Coronary artery (tissue), 2 donors: ENCODE data around the gene RTP5.

ENCODE experiments used
- DNase-seq: peaks from one replicate; pipeline ENCODE4 v3.0.0-alpha.2; 2017; ENCODE audit warnings: low spot score
- H3K27ac ChIP-seq, 2 donors: fragments of 200-600 bp; sonication (generic); one replicate each; pipeline ENCODE4 v1.5.1; 2016 to 2019
- H3K4me3 ChIP-seq: fragments of 200-600 bp; sonication (generic); 2 replicates; pipeline ENCODE4 v1.5.1; 2016; ENCODE audit warnings: mild to moderate bottlenecking, moderate library complexity
- CTCF ChIP-seq: fragments of 200-600 bp; sonication (generic); IDR thresholded peaks from one replicate; pipeline ENCODE4 v1.5.1; 2019; ENCODE audit warnings: antibody characterized with exemption

The RTP5 gene

GRCh38 chr2:241841181-241842066 is 28.1 kb upstream of the RTP5 start:
- TF ChIP-seq CTCF, result no peak
- peak; percentile 73 for DNase-seq
- no peak overlapping the region for H3K27ac ChIP-seq
- H3K4me3 ChIP-seq, result no peak overlapping the region

GRCh38 chr2:241842067-241842415 is 27.5 kb upstream of the RTP5 start:
- H3K4me3 ChIP-seq, result no peak overlapping the region
- no peak for TF ChIP-seq CTCF
- DNase-seq, result no peak
- H3K27ac ChIP-seq, result no peak overlapping the region

DNA sequence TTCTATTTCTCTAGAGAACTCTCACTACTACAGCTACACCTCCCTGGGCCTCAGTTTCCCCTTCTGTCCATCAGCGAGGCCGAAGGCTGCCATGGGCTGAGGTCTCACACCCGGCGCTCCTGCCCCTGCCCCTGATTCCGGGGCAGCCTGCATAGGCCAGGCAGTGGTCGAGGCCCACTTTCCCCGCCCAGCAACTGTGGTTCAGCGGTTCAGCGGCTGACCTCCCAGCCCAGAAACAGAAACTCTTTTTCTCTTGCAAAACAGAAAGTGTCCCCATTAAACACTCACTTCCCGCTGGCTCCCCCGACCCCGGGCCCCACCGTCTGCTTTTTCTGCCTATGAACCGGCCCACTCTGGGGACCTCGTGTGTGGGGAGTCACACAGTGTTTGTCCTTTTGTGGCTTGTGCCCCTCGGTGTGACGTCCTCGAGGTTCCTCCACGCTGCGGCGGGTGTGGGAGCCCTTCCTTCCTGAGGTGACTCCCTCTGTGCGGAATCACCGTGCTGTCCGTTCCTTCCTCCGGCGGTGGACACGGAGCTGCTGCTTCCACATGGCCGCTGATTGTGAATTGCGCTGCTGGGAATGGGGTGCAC is 26.8 kb upstream of the RTP5 start:
- TF ChIP-seq CTCF, result no peak
- peak; percentile 79 for DNase-seq
- H3K27ac ChIP-seq, result peak overlapping the region in 1 of 2 donors; percentile 87
- H3K4me3 ChIP-seq, result peak overlapping the region; percentile 75

DNA sequence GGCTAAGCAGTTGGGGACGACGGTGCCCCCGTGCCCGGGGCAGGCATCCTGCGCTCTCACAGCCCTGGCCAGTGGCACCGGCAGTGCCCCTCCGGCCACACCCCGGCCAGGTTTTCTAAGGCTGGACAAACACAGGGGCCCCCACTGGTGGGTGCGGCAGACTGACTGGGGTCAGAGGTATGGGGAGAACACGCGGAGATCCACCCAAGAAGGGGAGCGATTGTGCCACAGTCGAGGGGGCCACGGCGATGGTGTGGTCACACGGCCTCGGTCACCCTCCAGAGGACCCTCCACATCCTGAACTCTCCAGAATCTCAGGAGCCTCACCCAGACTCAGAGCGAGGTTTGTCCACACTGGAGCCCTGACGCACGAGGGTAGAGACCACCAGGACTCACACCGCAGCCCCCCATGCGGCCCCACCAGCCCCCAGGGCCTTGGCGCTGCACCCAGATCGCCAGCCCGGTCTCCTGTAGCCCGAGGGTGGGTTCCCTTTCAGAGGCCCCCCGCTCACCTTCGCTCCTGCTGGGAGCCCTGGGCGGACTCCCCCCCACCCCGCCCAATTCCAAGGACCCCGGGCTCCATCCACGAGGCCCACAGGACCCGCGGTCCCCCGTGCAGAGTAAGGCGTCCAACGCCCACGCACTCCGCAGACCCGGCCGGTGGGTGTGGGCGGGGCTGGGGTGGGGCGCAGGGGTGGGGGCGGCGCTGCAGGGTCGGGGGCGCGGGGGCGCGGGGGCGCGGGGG is 26.0 kb upstream of the RTP5 start:
- peak overlapping the region; percentile 75 for H3K4me3 ChIP-seq
- TF ChIP-seq CTCF, result no peak
- H3K27ac ChIP-seq, result peak overlapping the region in 1 of 2 donors; percentile 87
- peak; percentile 73 for DNase-seq

DNA sequence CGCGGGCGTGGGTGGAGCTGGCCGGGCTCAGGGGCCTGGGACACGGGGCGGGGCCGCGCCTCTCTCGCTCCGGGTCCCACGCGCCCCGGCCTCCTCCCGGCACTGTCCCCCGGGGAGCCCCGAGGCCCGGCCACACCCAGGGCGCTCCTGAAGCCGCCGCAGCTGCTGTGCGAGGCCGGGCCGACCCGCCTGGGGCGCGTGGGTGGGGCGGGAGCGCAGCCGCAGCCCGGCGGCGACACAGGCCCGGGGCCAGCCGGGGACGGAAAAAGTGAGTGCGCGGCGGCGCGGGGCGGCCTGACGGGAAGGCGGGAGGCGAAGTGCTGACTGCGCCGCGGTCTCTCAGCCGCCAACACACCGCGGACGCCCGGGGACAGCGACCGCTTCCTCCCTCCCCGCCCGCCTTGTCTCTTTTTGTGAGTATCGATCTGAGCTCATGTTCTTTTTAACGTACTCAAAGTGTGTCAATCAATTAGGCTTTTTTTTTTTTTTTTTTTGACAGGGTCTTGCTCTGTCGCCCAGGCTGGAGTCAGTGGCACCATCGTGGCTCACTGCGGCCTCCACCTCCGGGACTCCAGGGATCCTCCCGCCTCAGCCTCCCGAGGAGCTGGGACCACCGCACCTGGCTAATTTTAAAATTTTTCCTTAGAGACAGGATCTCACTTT is 25.3 kb upstream of the RTP5 start:
- H3K4me3 ChIP-seq, result peak overlapping the region; percentile 75
- peak; percentile 82 for DNase-seq
- no peak for TF ChIP-seq CTCF
- peak overlapping the region in 1 of 2 donors; percentile 87 for H3K27ac ChIP-seq

GRCh38 chr2:241844831-241845578 is 24.5 kb upstream of the RTP5 start:
- peak overlapping the region; percentile 75 for H3K4me3 ChIP-seq
- H3K27ac ChIP-seq, result no peak overlapping the region
- DNase-seq, result no peak
- TF ChIP-seq CTCF, result no peak
